Ovary (tissue), 9 donors: Measurements from ENCODE around the gene KCNN4. TPM values are rescaled to one million over a fixed set of nuclear protein-coding genes. Genes with fewer than 3 reads are reported as not detected.

Experiments used
- DNase-seq, 5 donors: peaks; one replicate each; pipeline ENCODE4 v3.0.0-alpha.2; 2019 to 2020
- H3K27ac ChIP-seq, 2 donors: fragments of 200-600 bp; one replicate each; pipeline versions ENCODE4 v1.5.1 to v1.8.0; 2019 to 2022
- H3K27me3 ChIP-seq: fragments of 200-600 bp; one replicate; pipeline ENCODE4 v1.8.0; 2022
- H3K36me3 ChIP-seq: fragments of 200-600 bp; sonication (generic); one replicate; pipeline ENCODE4 v1.5.1; 2019
- H3K4me1 ChIP-seq: one replicate; pipeline ENCODE4 v1.8.1; 2013; ENCODE audit warnings: mild to moderate bottlenecking, moderate library complexity; ENCODE audit not compliant: insufficient read depth
- H3K4me3 ChIP-seq: fragments of 200-600 bp; sonication (generic); one replicate; pipeline ENCODE4 v1.5.1; 2017
- H3K9me3 ChIP-seq, 2 donors: fragments of 200-600 bp in 1 of 2; sonication (generic) in 1 of 2; one replicate each; pipeline versions ENCODE4 v1.5.1 to v1.8.1; 2013 to 2019; ENCODE audit warnings: mild to moderate bottlenecking in 1 of 2, moderate library complexity in 1 of 2
- CTCF ChIP-seq, 3 donors: fragments of 450-650 bp in 2 of 3; fragments of 200-600 bp in 1 of 3; IDR thresholded peaks; one replicate each; pipeline versions ENCODE4 v1.5.1 to v1.8.0; 2016 to 2022; ENCODE audit warnings: antibody characterized with exemption in 3 of 3, mild to moderate bottlenecking in 1 of 3
- EP300 ChIP-seq: sonication (generic); formaldehyde crosslinking; IDR thresholded peaks from one replicate; pipeline ENCODE4 v1.6.1; 2017; ENCODE audit warnings: antibody characterized with exemption
- POLR2A ChIP-seq: fragments of 450-650 bp; IDR thresholded peaks from one replicate; pipeline ENCODE4 v1.6.1; 2017; ENCODE audit warnings: antibody characterized with exemption, mild to moderate bottlenecking, moderate library complexity
- WGBS, 3 donors: extraction: QIAGEN DNeasy Blood & Tissue Kit in 1 of 3; methylation state at CpG; one replicate each; pipeline versions ENCODE4 v1.1.5 to v1.1.7; 2013 to 2017; 5-methylcytosine and 5-hydroxymethylcytosine counted together
- intact Hi-C, 4 donors: fragments of 100-400 bp; cut with DNase I; formaldehyde crosslinking; loops; one replicate each; pipeline versions ENCODE4 v1.11.0 to v1.15.1; 2022 to 2023
- polyA plus RNA-seq, 2 donors: library from polyadenylated mRNA; stranded (reverse); fragments of 200-250 nt in 1 of 2; fragments of 350-450 nt in 1 of 2; fragmentation: Illumina TruSeq in 1 of 2; extraction: RNeasy Lipid Tissue Mini Kit (QIAGEN cat#74804) in 1 of 2; gene quantifications; one replicate each; pipeline ENCODE4 v1.2.3, GENCODE V29; 2013 to 2014
- total RNA-seq, 7 donors: library from RNA; depleted of rRNA in 2 of 7; stranded (reverse); fragments of >200 nt in 2 of 7; fragmentation: NEBNext Ultra II Directional in 3 of 7; extraction: Animal tissue kit (Norgen Biotek cat#: 25700) in 3 of 7; gene quantifications; one replicate each; pipeline versions ENCODE4 v1.1.0 to v1.2.4, GENCODE V29; 2016 to 2023
- donor health status: DM: no; HTN: no; CAD: no; lungs with moderate emphysema.
- donor health status: DM: no; HTN: no; CAD: no.
- donor health status: Bipolar disorder and iron deficiency.
- donor health status: DM: yes; HTN: yes; CAD: no.
- donor health status: DM: no; HTN: no; CAD: no.
- donor health status: DM: yes; HTN: yes; CAD: no.

Gene KCNN4
- total and polyA plus RNA-seq, 9 donors = 0.28 to 9.1 (median 2.5) TPM

GRCh38 chr19:43719918-43720317, 60.9 kb downstream of the KCNN4 start:
- no peak for DNase-seq
- no peak overlapping the region for H3K4me3 ChIP-seq
- intact Hi-C loops = no loop called here
- H3K4me1 ChIP-seq = no peaks in the 10 kb centered on the region
- no peaks in the 10 kb centered on the region for H3K27me3 ChIP-seq
- WGBS, 3 donors = 54 to 61% (median 57%) methylated on average over 5 of the region's 5 CpGs
- no peaks in the 10 kb centered on the region for H3K9me3 ChIP-seq
- TF ChIP-seq CTCF (IDR thresholded peaks at IDR 0.05) = no peak
- no peak for TF ChIP-seq POLR2A
- no peak for TF ChIP-seq EP300
- no peak overlapping the region for H3K27ac ChIP-seq
- H3K36me3 ChIP-seq = no peaks in the 10 kb centered on the region

GRCh38 chr19:43719378-43719868, 61.4 kb downstream of the KCNN4 start:
- no peak for DNase-seq
- H3K27me3 ChIP-seq = no peaks in the 10 kb centered on the region
- WGBS, 3 donors = 90 to 94% (median 91%) methylated on average over 37 of the region's 37 CpGs
- TF ChIP-seq POLR2A (no peak), CTCF (IDR thresholded peaks at IDR 0.05) (no peak), EP300 (no peak)
- no peaks in the 10 kb centered on the region for H3K4me1 ChIP-seq
- intact Hi-C loops = no loop called here
- no peaks in the 10 kb centered on the region for H3K9me3 ChIP-seq
- H3K4me3 ChIP-seq = no peak overlapping the region
- no peak overlapping the region for H3K27ac ChIP-seq
- H3K36me3 ChIP-seq = no peaks in the 10 kb centered on the region

- 87 to 91% (median 88%) methylated on average over 56 to 60 of the region's 60 CpGs for WGBS, 3 donors
- no peaks in the 10 kb centered on the region for H3K9me3 ChIP-seq
- H3K27ac ChIP-seq = no peak overlapping the region
- H3K4me1 ChIP-seq = no peaks in the 10 kb centered on the region
- no peak for DNase-seq
- H3K4me3 ChIP-seq = no peak overlapping the region
- H3K27me3 ChIP-seq = no peaks in the 10 kb centered on the region
- intact Hi-C loops = no loop called here
- no peaks in the 10 kb centered on the region for H3K36me3 ChIP-seq
- TF ChIP-seq POLR2A (no peak), CTCF (IDR thresholded peaks at IDR 0.05) (no peak), EP300 (no peak)
Observed at GRCh38 chr19:43718627-43719377, 62.0 kb downstream of the KCNN4 start.

Other genes starting within 250 kb of the KCNN4 start
- 1 to 10 TPM; 1.3 to 5.9 (median 3.9) TPM for gene ZNF575, start 247.8 kb downstream of the KCNN4 start, total RNA-seq
- gene ZNF575, start 247.8 kb downstream of the KCNN4 start, polyA plus RNA-seq = 1 to 10 TPM; 1.2 to 1.7 TPM
- 10 to 100 TPM; 19.0 to 39.9 (median 28.4) TPM for gene XRCC1, start 205.4 kb downstream of the KCNN4 start, total RNA-seq
- gene XRCC1, start 205.4 kb downstream of the KCNN4 start, polyA plus RNA-seq = 10 to 100 TPM; 16.8 to 37.7 TPM
- 10 to 100 TPM; 10.6 to 22.3 (median 17.7) TPM for gene PINLYP, start 205.2 kb downstream of the KCNN4 start, total RNA-seq
- 10 to 100 TPM; 25.5 to 29.9 TPM for gene PINLYP, start 205.2 kb downstream of the KCNN4 start, polyA plus RNA-seq
- gene IRGQ, start 184.8 kb downstream of the KCNN4 start, total RNA-seq = 10 to 100 TPM; 11.6 to 25.8 (median 19.8) TPM
- gene IRGQ, start 184.8 kb downstream of the KCNN4 start, polyA plus RNA-seq = 10 to 100 TPM in 1 of 2 donors, 1 to 10 TPM in 1; 5.4 to 10.5 TPM
- 10 to 100 TPM; 11.5 to 22.4 (median 16.9) TPM for gene ZNF576, start 184.4 kb downstream of the KCNN4 start, total RNA-seq
- gene ZNF576, start 184.4 kb downstream of the KCNN4 start, polyA plus RNA-seq = 10 to 100 TPM in 1 of 2 donors, 1 to 10 TPM in 1; 8.6 to 16.6 TPM
- gene SRRM5, start 168.9 kb downstream of the KCNN4 start, total RNA-seq = under 1 TPM; 0.10 to 0.73 (median 0.33) TPM
- under 1 TPM; 0.25 to 0.50 TPM for gene SRRM5, start 168.9 kb downstream of the KCNN4 start, polyA plus RNA-seq
- 10 to 100 TPM; 30.0 to 69.0 (median 43.1) TPM for gene ZNF428, start 161.3 kb downstream of the KCNN4 start, total RNA-seq
- gene ZNF428, start 161.3 kb downstream of the KCNN4 start, polyA plus RNA-seq = 10 to 100 TPM; 11.6 to 59.0 TPM
- 10 to 100 TPM in 6 of 7 donors, 1 to 10 TPM in 1; 8.2 to 24.3 (median 11.3) TPM for gene CADM4, start 141.1 kb downstream of the KCNN4 start, total RNA-seq
- 10 to 100 TPM in 1 of 2 donors, 1 to 10 TPM in 1; 6.2 to 17.8 TPM for gene CADM4, start 141.1 kb downstream of the KCNN4 start, polyA plus RNA-seq
- gene PLAUR, start 110.8 kb downstream of the KCNN4 start, total RNA-seq = 100 to 1,000 TPM in 1 of 7 donors, 10 to 100 TPM in 5, 1 to 10 TPM in 1; 9.4 to 112 (median 22.1) TPM
- 10 to 100 TPM in 1 of 2 donors, 1 to 10 TPM in 1; 9.5 to 13.4 TPM for gene PLAUR, start 110.8 kb downstream of the KCNN4 start, polyA plus RNA-seq
- gene IRGC, start 64.9 kb downstream of the KCNN4 start, total RNA-seq = not detected
- gene IRGC, start 64.9 kb downstream of the KCNN4 start, polyA plus RNA-seq = not detected
- 10 to 100 TPM; 13.9 to 34.8 (median 24.2) TPM for gene SMG9, start 26.0 kb downstream of the KCNN4 start, total RNA-seq
- gene SMG9, start 26.0 kb downstream of the KCNN4 start, polyA plus RNA-seq = 10 to 100 TPM; 15.7 to 15.9 TPM
- 1 to 10 TPM in 2 of 7 donors, under 1 TPM in 5; 0.25 to 1.9 (median 0.79) TPM for gene LYPD5, start 21.5 kb upstream of the KCNN4 start, total RNA-seq
- 1 to 10 TPM in 1 of 2 donors, under 1 TPM in 1; 0.27 to 1.9 TPM for gene LYPD5, start 21.5 kb upstream of the KCNN4 start, polyA plus RNA-seq
- 10 to 100 TPM in 5 of 7 donors, 1 to 10 TPM in 2; 8.2 to 14.6 (median 11.9) TPM for gene ZNF283, start 46.3 kb upstream of the KCNN4 start, total RNA-seq
- gene ZNF283, start 46.3 kb upstream of the KCNN4 start, polyA plus RNA-seq = 1 to 10 TPM; 3.2 to 7.3 TPM
- gene ZNF404, start 103.0 kb upstream of the KCNN4 start, total RNA-seq = 1 to 10 TPM; 2.1 to 6.4 (median 4.6) TPM
- gene ZNF404, start 103.0 kb upstream of the KCNN4 start, polyA plus RNA-seq = 1 to 10 TPM; 3.2 TPM
- 10 to 100 TPM in 5 of 7 donors, 1 to 10 TPM in 2; 8.3 to 18.8 (median 15.1) TPM for gene ZNF45, start 154.3 kb upstream of the KCNN4 start, total RNA-seq
- 10 to 100 TPM in 1 of 2 donors, 1 to 10 TPM in 1; 7.0 to 13.4 TPM for gene ZNF45, start 154.3 kb upstream of the KCNN4 start, polyA plus RNA-seq
- 10 to 100 TPM in 1 of 7 donors, 1 to 10 TPM in 6; 2.2 to 11.5 (median 8.0) TPM for gene ZNF221, start 170.3 kb upstream of the KCNN4 start, total RNA-seq
- gene ZNF221, start 170.3 kb upstream of the KCNN4 start, polyA plus RNA-seq = 1 to 10 TPM; 2.3 to 3.3 TPM
- gene ZNF155, start 203.2 kb upstream of the KCNN4 start, total RNA-seq = 10 to 100 TPM in 5 of 7 donors, 1 to 10 TPM in 2; 3.7 to 13.2 (median 10.7) TPM
- 1 to 10 TPM; 6.4 to 9.7 TPM for gene ZNF155, start 203.2 kb upstream of the KCNN4 start, polyA plus RNA-seq
- 10 to 100 TPM in 1 of 7 donors, 1 to 10 TPM in 6; 2.6 to 11.2 (median 4.4) TPM for gene ZNF230, start 222.0 kb upstream of the KCNN4 start, total RNA-seq
- gene ZNF230, start 222.0 kb upstream of the KCNN4 start, polyA plus RNA-seq = 1 to 10 TPM; 3.5 to 4.1 TPM
- gene ZNF222, start 244.4 kb upstream of the KCNN4 start, total RNA-seq = 1 to 10 TPM; 3.3 to 6.0 (median 4.1) TPM
- 1 to 10 TPM; 4.8 to 4.9 TPM for gene ZNF222, start 244.4 kb upstream of the KCNN4 start, polyA plus RNA-seq